ENCODE data around the gene PLK4.

GRCh38 chr4:127905029-127905428, 24.3 kb downstream of the PLK4 start:
- no peak for TF ChIP-seq CTCF (IDR thresholded peaks at IDR 0.05)
- no peak for TF ChIP-seq EZH2phosphoT487 (IDR thresholded peaks at IDR 0.05)
- no peak for TF ChIP-seq EZH2 (IDR thresholded peaks at IDR 0.05)

Data from neural progenitor cell (in vitro differentiated cells).